Pulmonary artery endothelial cell (primary cell): ENCODE results near the gene DMRTA2. TPM values are rescaled to one million over a fixed set of nuclear protein-coding genes. Genes with fewer than 3 reads are reported as not detected.

ENCODE experiments used
- DNase-seq: peaks from one replicate; pipeline ENCODE4 v3.0.0-alpha.2; 2011; ENCODE audit warnings: low read depth, low spot score
- total RNA-seq: library from RNA; depleted of rRNA; stranded (reverse); fragments of >200 nt; gene quantifications from 2 replicates; pipeline ENCODE4 v1.2.3, GENCODE V29; 2014

The DMRTA2 gene
- total RNA-seq, 1 donor from 2014 or later = not detected

DNA sequence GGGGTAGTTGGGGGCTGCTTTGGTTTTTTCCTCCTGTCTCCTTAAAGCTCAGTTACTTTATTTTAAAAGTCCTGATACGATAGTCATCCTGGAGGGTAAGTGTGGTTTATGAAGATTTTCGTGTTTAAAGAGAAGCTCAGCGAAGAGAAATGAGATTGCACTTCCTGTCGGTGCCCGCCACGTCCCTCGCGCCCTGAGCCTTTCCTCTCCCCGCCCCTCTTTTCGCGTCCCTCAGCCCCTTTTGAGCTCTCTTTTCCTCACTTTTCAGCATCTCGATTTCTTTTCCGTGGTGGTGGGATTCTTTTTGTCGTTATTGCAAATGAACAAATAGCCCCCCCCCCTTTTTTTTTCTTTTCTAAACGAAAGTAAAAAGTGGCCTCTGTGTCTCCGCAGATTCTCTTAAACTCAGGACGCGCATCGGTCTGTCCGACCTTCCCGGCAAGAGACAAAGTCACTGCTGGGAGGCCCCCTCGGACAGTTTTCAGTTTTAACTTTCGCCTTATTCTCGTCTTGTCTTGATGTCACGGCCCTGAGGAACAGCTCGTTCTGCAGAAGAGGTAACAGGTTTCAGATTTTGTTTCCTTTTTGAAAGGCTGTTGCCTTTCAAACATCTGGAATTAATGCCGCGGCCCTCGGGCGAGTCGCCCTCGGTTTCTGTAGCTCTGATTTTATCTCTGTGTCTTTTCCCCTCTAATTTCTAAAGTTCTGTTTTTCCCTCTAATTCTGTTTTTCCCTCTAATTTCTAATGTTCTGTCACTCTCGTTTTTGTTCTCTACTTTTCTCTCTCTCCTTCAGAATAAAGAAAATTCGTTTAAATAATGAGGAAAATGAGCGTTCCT is 1.0 kb upstream of the DMRTA2 start:
- DNase-seq = no peak

DNA sequence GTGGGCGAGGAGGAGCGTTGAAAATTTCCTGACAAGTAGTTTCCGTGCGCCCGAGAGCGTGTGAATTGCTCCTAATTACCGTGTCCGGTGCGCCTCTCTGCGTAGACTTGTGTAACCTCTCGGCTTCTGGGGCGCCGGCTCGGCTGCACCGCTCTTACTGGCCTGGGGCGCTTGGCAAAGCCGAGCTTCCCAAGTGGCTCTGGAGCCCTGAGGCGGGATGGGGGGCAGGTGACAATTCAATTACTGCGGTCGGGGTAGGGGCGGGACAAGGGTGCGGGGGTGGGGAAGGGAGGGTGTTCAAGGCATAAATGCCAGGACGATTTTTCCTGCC is 392 bp upstream of the DMRTA2 start:
- no peak for DNase-seq

GRCh38 chr1:50422675-50422945 is 633 bp downstream of the DMRTA2 start:
- DNase-seq = no peak

DNA sequence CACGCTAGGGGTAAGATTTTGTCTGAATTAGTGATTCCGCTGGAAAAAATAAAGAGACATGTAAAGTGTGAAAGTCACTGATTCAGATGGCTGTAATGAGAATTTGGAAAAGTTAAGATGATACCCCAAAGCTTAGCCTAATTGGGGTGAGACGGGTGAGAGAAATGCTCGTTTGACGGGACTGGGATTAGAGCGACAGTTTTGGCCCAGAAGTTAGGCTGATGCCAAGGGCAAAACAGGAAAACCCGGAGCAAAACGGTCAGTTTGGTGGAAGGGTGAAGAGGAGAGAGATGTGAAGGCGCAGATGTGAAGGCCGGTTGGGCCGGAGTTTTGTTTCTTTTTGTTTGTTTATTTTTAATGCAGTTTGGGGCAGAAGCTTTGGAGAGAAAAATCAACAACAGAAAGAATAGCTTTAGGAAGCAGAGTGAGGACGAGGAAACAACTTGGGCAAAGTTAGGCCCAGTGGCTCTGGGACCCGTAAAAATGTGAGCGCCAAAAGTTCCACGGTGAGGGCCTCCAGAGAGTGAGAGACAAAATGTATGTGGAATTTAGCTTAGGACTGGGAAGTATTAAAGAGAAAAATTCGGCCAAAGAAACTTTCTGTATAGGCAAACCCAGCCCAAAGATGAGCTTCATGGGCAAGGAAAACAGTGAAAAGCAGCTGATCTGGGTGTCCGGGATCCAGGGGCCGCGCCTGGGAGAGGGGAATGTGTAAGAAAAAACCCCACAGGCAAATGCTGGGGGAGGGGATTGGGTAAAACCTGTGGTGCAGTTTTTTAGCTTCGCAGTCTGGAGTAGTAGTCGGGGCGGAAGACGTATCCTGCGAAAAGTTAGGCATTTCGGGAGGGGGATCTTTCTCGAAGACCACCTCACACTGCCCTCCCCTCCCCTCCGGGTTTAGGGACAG is 1.2 kb downstream of the DMRTA2 start:
- no peak for DNase-seq

- no peak for DNase-seq
These were observed 1.9 kb downstream of the DMRTA2 start for GRCh38 chr1:50421366-50421748.

DNA sequence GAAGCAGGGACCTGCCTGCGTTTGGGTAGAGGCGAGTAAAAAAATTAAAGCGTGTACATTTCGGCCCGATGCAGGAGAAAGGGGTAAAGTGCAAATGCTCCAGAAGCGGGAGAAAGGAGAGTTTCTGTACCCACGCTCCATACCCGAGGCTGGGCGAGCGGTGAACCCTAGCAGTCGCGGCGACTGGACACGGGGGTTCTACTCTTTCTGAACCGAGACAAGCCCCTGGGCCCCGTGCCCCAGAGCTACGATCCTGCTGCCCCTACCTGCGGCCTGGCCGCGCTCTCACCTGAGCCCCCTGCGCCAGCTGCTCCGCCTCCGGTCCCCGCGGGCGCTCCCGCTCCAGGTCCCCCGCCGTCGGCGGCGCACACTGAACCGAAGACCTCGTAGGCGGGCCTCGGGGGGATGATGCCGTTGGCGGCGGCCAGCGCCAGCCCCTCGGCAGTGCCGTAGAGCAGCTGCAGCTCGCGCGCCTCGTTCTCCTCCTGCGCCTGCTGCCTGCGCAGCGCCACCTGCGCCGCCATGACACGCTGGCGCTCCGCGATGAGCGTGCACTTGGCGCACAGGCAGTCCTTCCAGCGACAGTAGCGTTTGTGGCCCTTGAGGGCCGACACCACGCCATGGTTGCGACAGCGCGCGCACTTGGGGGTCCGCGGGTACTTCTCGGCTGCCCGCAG is 2.4 kb downstream of the DMRTA2 start:
- no peak for DNase-seq

DNA sequence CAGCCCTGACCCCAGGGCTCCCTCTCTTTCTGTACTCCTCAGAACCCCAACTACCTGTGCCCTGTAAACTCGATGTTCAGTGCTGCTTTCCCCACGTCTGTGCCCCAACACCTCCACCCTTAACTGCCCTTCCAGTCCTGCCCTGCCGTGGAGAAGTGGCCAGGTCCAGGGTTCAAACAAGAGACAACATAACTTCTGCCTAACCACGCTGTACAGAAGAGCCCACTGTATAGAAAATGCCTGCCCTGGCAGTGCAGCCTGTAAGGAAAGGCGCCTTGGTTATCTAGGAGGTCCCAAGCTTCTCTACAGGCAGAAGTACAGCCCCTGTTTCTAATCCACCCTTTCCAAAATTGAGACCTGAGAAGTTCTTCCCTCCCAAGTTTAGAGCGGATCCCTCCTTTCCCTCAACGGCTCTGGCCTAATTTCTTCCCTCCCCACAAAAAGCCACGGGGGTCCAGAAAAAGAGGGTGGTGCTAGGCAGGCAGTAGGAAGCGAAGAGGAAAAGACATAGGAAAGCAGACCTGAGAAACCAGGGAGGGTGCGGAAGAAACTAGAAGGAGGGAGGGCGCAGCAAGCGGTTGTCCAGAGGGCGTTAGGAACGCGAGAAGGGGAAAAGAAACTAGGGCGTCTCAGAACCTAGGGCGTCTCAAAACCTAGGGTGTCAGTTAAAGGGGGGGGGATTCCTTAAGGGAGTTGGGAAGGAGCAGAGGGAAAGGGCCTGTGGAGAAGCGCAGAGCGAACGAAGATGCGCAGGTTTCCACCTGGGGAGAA is 3.2 kb downstream of the DMRTA2 start:
- DNase-seq = no peak

GRCh38 chr1:50419192-50419906 is 3.9 kb downstream of the DMRTA2 start:
- DNase-seq = no peak

- no peak for DNase-seq
These were observed 4.6 kb downstream of the DMRTA2 start for GRCh38 chr1:50418600-50419109.

GRCh38 chr1:50417946-50418599 is 5.2 kb downstream of the DMRTA2 start:
- no peak for DNase-seq

DNA sequence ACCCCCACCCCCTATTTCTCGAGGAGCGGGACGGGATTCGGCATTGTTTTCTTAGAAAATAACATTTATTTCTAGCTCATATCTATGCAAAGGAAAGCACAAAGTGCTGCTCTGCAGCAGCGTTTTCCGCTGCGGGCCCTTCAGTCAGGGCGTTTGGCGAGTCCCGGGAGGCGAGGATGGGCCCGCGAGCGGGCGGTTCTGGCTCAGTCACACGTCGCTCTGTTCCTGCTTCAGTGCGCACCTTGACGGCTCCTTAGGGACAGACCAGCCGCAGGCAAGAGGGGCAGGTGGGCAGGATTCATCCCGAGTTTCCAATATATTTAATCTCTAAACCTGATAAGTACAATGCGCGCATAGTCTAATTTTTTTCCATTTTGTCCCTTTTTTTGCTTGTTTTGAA is 5.7 kb downstream of the DMRTA2 start:
- no peak for DNase-seq

GRCh38 chr1:50416553-50417453 is 6.4 kb downstream of the DMRTA2 start:
- no peak for DNase-seq

DNA sequence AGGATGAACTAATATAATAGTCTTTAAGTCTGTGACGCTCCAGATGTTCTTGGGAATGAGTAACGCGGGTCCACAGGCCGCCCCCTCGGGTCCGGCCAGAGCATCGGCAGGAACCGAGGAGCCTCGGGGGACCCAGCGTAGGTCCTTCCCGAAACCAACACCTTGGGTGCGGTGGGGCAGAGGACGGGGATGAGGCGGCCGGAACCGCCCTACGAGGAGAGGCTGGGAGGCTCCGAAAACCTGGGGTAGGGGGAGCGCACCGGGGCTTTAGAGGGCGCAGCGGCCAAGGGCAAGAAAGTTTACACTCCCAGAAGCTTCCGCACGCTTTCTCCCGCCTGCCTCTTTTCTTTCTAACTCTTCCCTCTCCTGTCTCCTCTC is 7.1 kb downstream of the DMRTA2 start:
- DNase-seq = no peak

GRCh38 chr1:50415235-50416149 is 7.8 kb downstream of the DMRTA2 start:
- DNase-seq = no peak

- no peak for DNase-seq
These were observed 8.4 kb downstream of the DMRTA2 start for GRCh38 chr1:50414853-50415234.

DNA sequence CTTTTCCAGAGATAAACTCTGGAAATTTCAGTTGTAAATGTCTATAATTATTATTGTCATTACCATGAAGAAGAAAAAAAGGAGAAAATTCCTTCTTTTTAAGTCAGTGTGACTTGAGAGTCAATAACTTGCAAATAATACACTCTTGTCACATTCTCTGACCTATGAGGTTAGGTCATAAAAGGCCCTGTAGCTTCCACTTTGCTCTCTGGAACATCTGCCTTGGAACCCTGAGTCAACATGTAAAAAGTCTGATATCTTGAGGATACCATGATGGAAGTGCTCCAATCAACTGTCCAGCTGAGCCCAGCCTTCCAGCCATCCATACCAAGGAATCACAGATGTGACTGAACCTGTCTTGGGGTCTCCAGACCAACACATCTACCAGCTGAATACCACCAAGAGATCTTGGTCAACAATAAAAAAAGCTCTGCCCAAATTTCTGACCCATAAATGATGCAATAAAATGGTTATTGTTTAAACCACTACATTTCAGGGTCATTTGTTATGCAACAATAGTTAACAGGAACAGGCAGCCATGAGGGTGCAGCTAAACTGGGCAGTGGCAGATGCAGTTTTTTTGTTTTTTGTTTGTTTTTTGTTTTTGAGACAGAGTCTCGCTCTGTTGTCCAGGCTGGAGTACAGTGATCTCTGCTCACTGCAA is 10.3 kb downstream of the DMRTA2 start:
- DNase-seq = no peak

DNA sequence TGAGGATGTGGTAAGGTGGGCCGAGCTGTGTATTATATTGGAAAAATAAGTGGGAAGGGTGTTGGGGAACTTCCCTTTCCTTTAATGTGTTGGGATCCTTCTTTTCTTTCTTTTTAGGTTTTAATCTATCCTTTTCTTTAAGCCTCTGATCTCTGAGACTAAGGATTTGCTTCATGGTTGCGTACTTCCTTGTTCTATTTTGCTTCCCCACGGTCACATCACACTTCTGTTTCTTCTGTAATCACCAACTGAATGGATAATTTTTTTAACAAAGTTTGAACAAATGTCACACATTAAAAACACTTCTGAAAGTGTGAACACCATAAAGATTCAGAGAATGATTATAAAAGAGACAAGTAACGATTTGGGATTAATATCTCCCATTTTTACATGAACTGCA is 17.4 kb downstream of the DMRTA2 start:
- DNase-seq = no peak
